Natural killer cell (primary cell): ENCODE data around the gene KDM1A. TPM values are rescaled to one million over a fixed set of nuclear protein-coding genes. Genes with fewer than 3 reads are reported as not detected.
A peak's percentile ranks its signal among the peaks of the same experiment; 100 is the strongest.

Experiments
- ATAC-seq, 3 donors: fragments of 150-1000 bp in 2 of 3; fragments of 200-7000 bp in 1 of 3; cut with Tn5 transposase; 1 replicate in 1 of 3; 2 replicates in 2 of 3; pipeline ENCODE4 v1.10.0; 2021; ENCODE audit warnings: mild to moderate bottlenecking in 2 of 3, moderate library complexity in 2 of 3
- DNase-seq, 2 donors: peaks; one replicate each; pipeline versions ENCODE4 v3.0.0 to v3.0.0-alpha.2; 2013 to 2021; ENCODE audit warnings: mixed read lengths in 1 of 2
- H3K27ac ChIP-seq: one replicate; pipeline ENCODE4 v1.5.1; 2013; ENCODE audit warnings: mild to moderate bottlenecking, low read length
- H3K27me3 ChIP-seq: one replicate; pipeline ENCODE4 v1.6.1; 2013; ENCODE audit warnings: low read length; ENCODE audit not compliant: control insufficient read depth, insufficient read depth
- H3K36me3 ChIP-seq: one replicate; pipeline ENCODE4 v1.6.1; 2013; ENCODE audit warnings: low read length; ENCODE audit not compliant: control insufficient read depth, insufficient read depth
- H3K4me1 ChIP-seq: one replicate; pipeline ENCODE4 v1.6.1; 2013; ENCODE audit warnings: low read length; ENCODE audit not compliant: control insufficient read depth, insufficient read depth
- H3K4me3 ChIP-seq: one replicate; pipeline ENCODE4 v1.5.1; 2013; ENCODE audit warnings: low read length
- H3K9me3 ChIP-seq: one replicate; pipeline ENCODE4 v1.6.1; 2013; ENCODE audit warnings: low read length; ENCODE audit not compliant: control insufficient read depth, insufficient read depth
- H3K27ac Mint-ChIP-seq, 2 donors: one replicate each; pipeline ENCODE4 v1.8.0; 2022; ENCODE audit warnings: mild to moderate bottlenecking in 2 of 2, mixed read lengths in 2 of 2, moderate library complexity in 1 of 2
- H3K27me3 Mint-ChIP-seq, 2 donors: one replicate each; pipeline ENCODE4 v1.8.0; 2022; ENCODE audit warnings: low read depth in 2 of 2, mixed read lengths in 2 of 2
- H3K36me3 Mint-ChIP-seq: one replicate; pipeline ENCODE4 v1.8.0; 2022; ENCODE audit warnings: mixed read lengths
- H3K4me1 Mint-ChIP-seq, 2 donors: one replicate each; pipeline ENCODE4 v1.8.0; 2022; ENCODE audit warnings: mixed read lengths in 2 of 2
- H3K4me3 Mint-ChIP-seq: one replicate; pipeline ENCODE4 v1.8.0; 2022; ENCODE audit warnings: mild to moderate bottlenecking, moderate library complexity, mixed read lengths
- H3K9me3 Mint-ChIP-seq, 2 donors: one replicate each; pipeline ENCODE4 v1.8.0; 2022; ENCODE audit warnings: mixed read lengths in 2 of 2
- WGBS: methylation state at CpG from one replicate; pipeline ENCODE4 v1.1.7; 2013; ENCODE audit warnings: missing lambda C conversion rate; ENCODE audit not compliant: insufficient coverage; 5-methylcytosine and 5-hydroxymethylcytosine counted together
- intact Hi-C: fragments of 100-400 bp; cut with micrococcal nuclease; formaldehyde crosslinking; loops from one replicate; pipeline ENCODE4 v1.14.2; 2022
- total RNA-seq, 4 donors: library from RNA; stranded (reverse); fragments of 120-200 nt in 1 of 4; gene quantifications; one replicate each; pipeline versions ENCODE4 v1.2.3 to v1.2.4, GENCODE V29; 2013 to 2022
- TF ChIP-seq, protein P1 (sequence below): fragments of 200-600 bp; IDR thresholded peaks from one replicate; pipeline ENCODE4 v1.8.0; 2022; ENCODE audit warnings: antibody characterized with exemption

Gene KDM1A
- total RNA-seq, 3 donors from 2014 or later (not counting 1 experiment from before 2014, with no cell fraction given) = 33.0 to 45.4 (median 43.8) TPM

DNA sequence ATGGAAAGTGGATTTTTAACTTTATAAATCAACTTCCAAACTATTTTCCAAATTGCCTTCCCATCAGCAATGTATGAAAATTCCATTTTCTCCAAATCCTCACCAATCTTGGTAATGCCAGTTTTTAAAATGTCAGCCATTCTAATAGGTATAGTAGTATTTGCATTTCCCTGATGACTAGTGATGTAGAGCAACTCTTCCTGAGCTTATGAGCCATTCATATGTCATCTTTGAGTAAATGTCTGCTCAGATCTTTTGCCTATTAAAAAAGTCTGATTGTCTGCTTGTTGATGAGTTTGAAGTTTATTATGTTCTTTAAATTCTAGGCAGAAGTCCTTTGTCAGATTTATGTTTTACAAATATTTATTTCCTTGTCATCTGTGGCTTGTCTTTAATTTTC lies 54.7 kb downstream of the KDM1A start:
- TF ChIP-seq, protein P1, sequence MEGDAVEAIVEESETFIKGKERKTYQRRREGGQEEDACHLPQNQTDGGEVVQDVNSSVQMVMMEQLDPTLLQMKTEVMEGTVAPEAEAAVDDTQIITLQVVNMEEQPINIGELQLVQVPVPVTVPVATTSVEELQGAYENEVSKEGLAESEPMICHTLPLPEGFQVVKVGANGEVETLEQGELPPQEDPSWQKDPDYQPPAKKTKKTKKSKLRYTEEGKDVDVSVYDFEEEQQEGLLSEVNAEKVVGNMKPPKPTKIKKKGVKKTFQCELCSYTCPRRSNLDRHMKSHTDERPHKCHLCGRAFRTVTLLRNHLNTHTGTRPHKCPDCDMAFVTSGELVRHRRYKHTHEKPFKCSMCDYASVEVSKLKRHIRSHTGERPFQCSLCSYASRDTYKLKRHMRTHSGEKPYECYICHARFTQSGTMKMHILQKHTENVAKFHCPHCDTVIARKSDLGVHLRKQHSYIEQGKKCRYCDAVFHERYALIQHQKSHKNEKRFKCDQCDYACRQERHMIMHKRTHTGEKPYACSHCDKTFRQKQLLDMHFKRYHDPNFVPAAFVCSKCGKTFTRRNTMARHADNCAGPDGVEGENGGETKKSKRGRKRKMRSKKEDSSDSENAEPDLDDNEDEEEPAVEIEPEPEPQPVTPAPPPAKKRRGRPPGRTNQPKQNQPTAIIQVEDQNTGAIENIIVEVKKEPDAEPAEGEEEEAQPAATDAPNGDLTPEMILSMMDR = no peak
- no peaks in the 10 kb centered on the region for H3K27me3 ChIP-seq
- intact Hi-C loops = no loop called here
- Mint-ChIP-seq H3K27me3 (no peaks in the 10 kb centered on the region), H3K27ac (no peak overlapping the region), H3K4me3 (no peak overlapping the region), H3K9me3 (no peaks in the 10 kb centered on the region), H3K4me1 (no peaks in the 10 kb centered on the region), H3K36me3 (peaks cover 17% of the 10 kb centered on the region)
- DNase-seq = no peak
- no peak for ATAC-seq
- H3K27ac ChIP-seq = no peak overlapping the region
- H3K4me3 ChIP-seq = no peak overlapping the region
- H3K36me3 ChIP-seq = peaks cover 51% of the 10 kb centered on the region
- H3K9me3 ChIP-seq = no peaks in the 10 kb centered on the region
- no peaks in the 10 kb centered on the region for H3K4me1 ChIP-seq

DNA sequence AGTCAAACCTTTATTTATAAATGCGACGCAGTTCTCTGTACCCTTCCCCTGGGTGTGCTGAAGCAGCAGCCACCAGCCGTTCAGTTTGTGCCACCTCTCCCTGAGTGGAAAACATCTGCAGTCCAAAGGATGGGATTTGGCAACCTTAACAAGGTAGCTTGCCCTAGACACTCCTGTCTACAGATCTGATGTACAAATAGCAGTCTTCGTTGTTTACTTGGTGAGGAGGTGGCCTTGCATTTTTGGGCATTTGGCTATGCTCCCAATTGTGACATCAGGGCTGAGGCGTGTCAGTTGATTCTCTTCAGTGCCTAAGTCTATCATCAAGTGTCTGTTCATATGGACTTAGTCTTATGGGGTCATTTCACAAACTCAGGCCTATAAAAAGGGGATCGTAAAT lies 59.8 kb downstream of the KDM1A start:
- peaks cover 64% of the 10 kb centered on the region for H3K36me3 ChIP-seq
- TF ChIP-seq, protein P1 = no peak
- no peak for ATAC-seq

DNA sequence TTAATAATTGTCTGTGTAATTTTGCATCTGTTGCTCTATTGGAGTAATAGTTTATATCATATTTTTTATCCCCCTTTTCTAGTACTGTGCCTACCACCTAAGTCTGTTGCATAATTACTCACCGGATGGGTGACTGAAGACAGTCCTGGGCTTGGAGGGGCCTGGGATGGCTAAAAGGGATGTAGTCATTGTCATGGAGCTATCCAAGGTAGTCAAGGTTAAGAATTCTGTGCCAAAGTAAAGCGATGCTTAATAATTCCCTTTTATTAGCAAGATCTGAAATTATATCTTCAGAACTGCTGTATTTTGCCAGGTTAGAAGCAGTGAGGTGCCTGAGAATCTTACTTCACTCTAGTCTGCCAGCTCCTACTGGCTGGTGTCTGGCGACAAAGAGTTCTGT lies 61.6 kb downstream of the KDM1A start:
- no peaks in the 10 kb centered on the region for H3K27me3 ChIP-seq
- ATAC-seq = no peak
- no peaks in the 10 kb centered on the region for H3K4me1 ChIP-seq
- no peak for DNase-seq
- intact Hi-C loops = no loop called here
- no peaks in the 10 kb centered on the region for H3K9me3 ChIP-seq
- no peak overlapping the region for H3K4me3 ChIP-seq
- Mint-ChIP-seq H3K4me3 (no peak overlapping the region), H3K4me1 (no peaks in the 10 kb centered on the region), H3K27ac (peak overlapping the region; percentile 0 to 26), H3K36me3 (peaks cover 47% of the 10 kb centered on the region), H3K27me3 (no peaks in the 10 kb centered on the region), H3K9me3 (no peaks in the 10 kb centered on the region)
- TF ChIP-seq, protein P1 = no peak
- no peak overlapping the region for H3K27ac ChIP-seq
- WGBS = 97% methylated on average over 3 of the region's 3 CpGs
- peaks cover 75% of the 10 kb centered on the region for H3K36me3 ChIP-seq

More for the DNA sequence above, 59.8 kb downstream of the KDM1A start:
- H3K27ac Mint-ChIP-seq = no peak overlapping the region
- no peaks in the 10 kb centered on the region for H3K27me3 Mint-ChIP-seq
- H3K36me3 Mint-ChIP-seq = peaks cover 47% of the 10 kb centered on the region
- Histone ChIP-seq H3K9me3 (no peaks in the 10 kb centered on the region), H3K27ac (no peak overlapping the region), H3K4me1 (no peaks in the 10 kb centered on the region), H3K4me3 (no peak overlapping the region), H3K27me3 (no peaks in the 10 kb centered on the region)
- H3K4me3 Mint-ChIP-seq = no peak overlapping the region
- no peaks in the 10 kb centered on the region for H3K9me3 Mint-ChIP-seq
- over 99% methylated on average over 6 of the region's 6 CpGs for WGBS
- no peaks in the 10 kb centered on the region for H3K4me1 Mint-ChIP-seq
- DNase-seq = no peak
- intact Hi-C loops = no loop called here

DNA sequence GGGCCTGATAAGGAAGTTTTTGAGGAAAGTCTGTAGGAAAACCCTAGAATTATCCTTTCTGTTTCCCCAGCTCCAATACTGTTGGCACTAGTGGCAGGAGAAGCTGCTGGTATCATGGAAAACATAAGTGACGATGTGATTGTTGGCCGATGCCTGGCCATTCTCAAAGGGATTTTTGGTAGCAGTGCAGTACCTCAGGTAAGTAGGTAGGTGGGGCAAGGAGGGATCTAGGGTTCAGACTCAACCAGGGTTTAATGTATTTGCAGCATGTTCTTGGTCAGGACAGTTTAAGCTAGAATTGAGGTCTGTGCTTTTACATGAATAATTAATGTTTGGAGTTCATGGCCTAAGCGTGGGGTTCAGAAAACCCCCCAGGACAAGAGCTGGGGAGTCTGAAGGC lies 62.1 kb downstream of the KDM1A start:
- H3K36me3 Mint-ChIP-seq = peaks cover 51% of the 10 kb centered on the region
- no peaks in the 10 kb centered on the region for H3K27me3 ChIP-seq
- no peak overlapping the region for H3K27ac Mint-ChIP-seq
- 93% methylated on average over 3 of the region's 3 CpGs for WGBS
- H3K9me3 Mint-ChIP-seq = no peaks in the 10 kb centered on the region
- H3K27ac ChIP-seq = no peak overlapping the region
- no peak overlapping the region for H3K4me3 ChIP-seq
- H3K4me1 Mint-ChIP-seq = peaks cover 0 to 3% of the 10 kb centered on the region in 2 donors
- peaks cover 76% of the 10 kb centered on the region for H3K36me3 ChIP-seq
- intact Hi-C loops = no loop called here
- no peaks in the 10 kb centered on the region for H3K27me3 Mint-ChIP-seq
- ATAC-seq (peak in 2 of 3 donors; percentile 41 to 47), DNase-seq (peak in 1 of 2 donors; percentile 26)
- H3K4me3 Mint-ChIP-seq = no peak overlapping the region
- no peaks in the 10 kb centered on the region for H3K9me3 ChIP-seq
- H3K4me1 ChIP-seq = no peaks in the 10 kb centered on the region
- TF ChIP-seq, protein P1 = no peak
